GM21447 (cell line): ENCODE data around the gene LCE3D.
"Not testable (repeated sequence)": the region's sequence is repeated elsewhere in the genome, so short reads cannot be mapped to it uniquely, and the experiment has no call there.

Experiments
- ATAC-seq: cut with Tn5 transposase; IDR thresholded peaks from one replicate; pipeline ENCODE4 v1.9.1; 2021; ENCODE audit not compliant: unreplicated experiment

Gene LCE3D, protein sequence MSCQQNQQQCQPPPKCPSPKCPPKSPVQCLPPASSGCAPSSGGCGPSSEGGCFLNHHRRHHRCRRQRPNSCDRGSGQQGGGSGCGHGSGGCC

GRCh38 chr1:152580433-152580832, at the start of gene LCE3D:
Gene LCE3D (minus strand): TSS chr1:152580516. CDS start chr1:152579936, 580 bp downstream.
- ATAC-seq, result no peak

GRCh38 chr1:152626744-152627143, 46.4 kb upstream of the LCE3D start:
- no peak for ATAC-seq

DNA sequence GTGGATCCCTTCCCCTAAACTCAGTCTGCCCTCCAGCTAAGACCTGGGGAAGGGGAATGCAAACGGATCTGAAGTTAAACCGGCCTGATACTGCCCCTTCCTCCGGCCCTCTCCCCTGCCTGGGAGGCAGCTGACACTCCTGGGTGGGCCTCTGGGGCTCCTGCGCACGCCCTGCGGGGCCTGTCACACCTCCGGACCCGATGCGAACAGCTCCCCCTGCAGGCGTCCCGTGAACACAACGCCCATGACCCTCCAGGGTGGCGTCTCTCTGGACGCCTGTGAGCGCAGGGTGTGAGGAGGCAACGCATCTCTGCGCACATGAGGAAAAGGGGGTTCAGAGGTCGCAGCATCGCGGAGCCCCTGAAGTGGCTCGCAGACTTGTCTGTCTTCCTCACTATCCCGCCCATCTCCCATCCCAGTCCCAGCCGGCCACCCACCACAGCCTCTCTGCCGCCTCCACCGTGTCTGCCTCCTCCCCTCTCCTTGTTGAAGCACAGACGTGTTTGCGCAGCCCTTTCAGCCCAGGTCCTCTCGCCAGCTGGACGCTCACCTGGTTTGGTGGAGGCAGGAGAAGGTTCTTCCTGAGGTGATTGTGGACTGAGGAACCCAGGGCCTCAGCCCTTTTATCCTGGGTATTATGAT, 43.0 kb upstream of the LCE3D start:
- no peak for ATAC-seq

- ATAC-seq, result no peak
Observed at GRCh38 chr1:152622803-152623202, 42.5 kb upstream of the LCE3D start, which contains the start of gene LCE3A. Gene LCE3A (minus strand): TSS chr1:152623103. CDS start chr1:152623103, 0 bp downstream.

DNA sequence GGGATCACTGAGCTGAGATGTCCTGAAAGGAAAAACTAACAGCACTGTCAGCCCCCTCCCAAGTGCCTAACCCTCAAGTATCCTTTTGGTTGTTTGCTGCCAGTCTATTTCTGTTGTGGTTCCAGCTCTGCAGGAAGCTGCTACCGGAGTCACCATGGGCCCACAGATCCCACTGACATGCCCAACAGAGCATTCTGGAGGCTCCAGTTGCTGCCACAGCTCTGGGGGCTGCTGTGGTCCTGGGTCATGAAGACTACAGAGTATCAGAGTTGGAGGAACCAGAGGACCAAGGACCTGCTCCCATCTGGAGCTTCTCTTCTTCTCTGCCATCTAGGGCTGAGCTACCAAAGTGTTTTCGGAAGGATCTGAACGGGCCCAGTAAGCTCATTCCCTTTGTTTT, 41.7 kb upstream of the LCE3D start:
- no peak for ATAC-seq

- no peak for ATAC-seq
Observed at GRCh38 chr1:152613511-152613910, 33.2 kb upstream of the LCE3D start, which contains the start of gene LCE3B. Gene LCE3B (plus strand): TSS chr1:152613811. CDS start chr1:152613811, 0 bp downstream.

DNA sequence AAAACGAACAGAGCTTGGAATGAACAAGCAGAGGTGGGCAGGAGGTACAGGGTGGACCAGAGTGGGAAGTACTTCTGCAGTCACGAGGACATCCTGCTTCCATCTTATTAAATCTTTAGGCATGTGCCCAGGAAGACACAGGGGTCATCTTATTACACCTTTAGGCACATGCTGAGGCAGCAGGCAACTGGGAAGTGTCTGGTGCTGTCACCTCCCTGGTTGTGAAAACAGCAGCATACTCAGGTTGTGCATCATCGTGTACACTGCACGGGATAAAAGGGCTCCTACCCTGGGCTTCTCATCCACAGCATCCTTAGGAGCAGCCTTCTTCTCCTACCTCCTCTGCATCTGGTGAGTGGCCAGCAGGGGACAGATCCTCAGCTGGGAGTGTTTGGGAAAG, 19.6 kb upstream of the LCE3D start, which contains the start of gene LCE3C:
Gene LCE3C, plus strand, starts transcription at position 301 of the 400 bp plus-strand sequence. CDS start 498 bp downstream, outside the sequence.
- ATAC-seq, result no peak

DNA sequence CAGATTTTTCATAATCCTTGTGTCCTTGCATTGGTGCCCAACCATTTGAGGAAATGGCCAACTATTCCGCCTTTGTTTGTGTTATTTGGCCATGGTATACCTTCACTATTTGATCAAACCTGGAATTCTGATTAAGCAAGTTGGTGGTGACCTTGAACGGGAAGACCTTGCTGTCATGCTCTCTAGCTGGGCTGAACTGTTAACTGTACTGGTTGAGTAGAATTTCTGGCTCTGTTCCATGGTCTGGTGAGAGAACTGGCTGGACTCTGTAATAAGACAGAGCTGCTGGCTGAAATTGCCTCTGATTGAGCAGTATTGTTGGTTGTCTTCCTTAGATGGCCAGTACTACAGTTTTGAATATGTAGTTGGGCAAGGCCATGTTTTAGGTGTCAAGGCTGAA, 16.7 kb upstream of the LCE3D start:
- no peak for ATAC-seq

- no peak for ATAC-seq
Observed at GRCh38 chr1:152585586-152585985, 5.3 kb upstream of the LCE3D start.

DNA sequence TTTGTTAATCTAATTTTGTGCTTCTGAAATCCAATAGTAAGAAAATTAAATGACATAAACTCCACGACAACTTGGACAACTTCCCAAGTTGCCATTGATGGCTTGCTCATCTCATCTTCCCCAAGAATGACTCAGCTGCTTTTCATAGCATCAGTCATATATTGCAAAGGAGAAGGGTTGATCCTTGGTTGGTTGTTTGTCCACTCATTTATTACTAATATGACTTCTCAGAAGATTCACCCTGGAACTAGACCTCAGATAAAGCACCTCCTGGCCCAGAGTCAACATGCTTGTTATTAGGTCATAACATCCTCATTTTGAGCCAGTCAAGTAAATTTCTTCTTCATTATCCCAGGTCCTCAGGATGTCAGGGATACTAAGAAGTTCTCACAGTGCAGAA, 2.3 kb upstream of the LCE3D start:
- ATAC-seq, result no peak

DNA sequence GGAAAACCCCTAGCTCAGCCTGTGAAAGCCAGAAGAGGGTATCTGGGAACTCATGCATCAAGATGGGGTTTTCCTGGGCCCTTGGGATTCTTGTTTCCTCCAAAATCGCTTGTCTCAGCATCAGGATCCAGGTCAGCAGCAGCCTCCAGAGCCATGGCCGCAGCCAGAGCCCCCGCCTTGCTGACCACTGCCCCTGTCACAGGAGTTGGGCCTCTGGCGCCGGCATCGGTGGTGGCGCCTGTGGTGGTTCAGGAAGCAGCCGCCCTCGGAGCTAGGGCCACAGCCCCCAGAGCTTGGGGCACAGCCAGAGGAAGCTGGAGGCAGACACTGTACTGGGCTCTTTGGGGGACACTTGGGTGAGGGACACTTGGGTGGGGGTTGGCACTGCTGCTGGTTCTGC, 790 bp downstream of the LCE3D start:
- not testable (repeated sequence) for ATAC-seq

GRCh38 chr1:152577168-152577567, 3.1 kb downstream of the LCE3D start:
- no peak for ATAC-seq

- no peak for ATAC-seq
Observed at GRCh38 chr1:152566681-152567080, 13.6 kb downstream of the LCE3D start, which contains the start of gene LCE3E. Gene LCE3E (minus strand): TSS chr1:152566780. CDS start chr1:152566208, 572 bp downstream.

GRCh38 chr1:152565535-152566215, 14.6 kb downstream of the LCE3D start:
- ATAC-seq, result no peak

GRCh38 chr1:152565115-152565514, 15.2 kb downstream of the LCE3D start:
- no peak for ATAC-seq

DNA sequence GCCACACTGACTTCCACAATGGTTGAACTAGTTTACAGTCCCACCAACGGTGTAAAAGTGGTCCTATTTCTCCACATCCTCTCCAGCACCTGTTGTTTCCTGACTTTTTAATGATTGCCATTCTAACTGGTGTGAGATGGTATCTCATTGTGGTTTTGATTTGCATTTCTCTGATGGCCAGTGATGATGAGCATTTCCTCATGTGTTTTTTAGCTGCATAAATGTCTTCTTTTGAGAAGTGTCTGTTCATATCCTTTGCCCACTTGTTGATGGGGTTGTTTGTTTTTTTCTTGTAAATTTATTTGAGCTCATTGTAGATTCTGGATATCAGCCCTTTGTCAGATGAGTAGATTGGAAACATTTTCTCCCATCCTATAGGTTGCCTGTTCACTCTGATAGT, 32.0 kb downstream of the LCE3D start:
- not testable (repeated sequence) for ATAC-seq

GRCh38 chr1:152546704-152547103, 33.6 kb downstream of the LCE3D start:
- ATAC-seq, result no peak

DNA sequence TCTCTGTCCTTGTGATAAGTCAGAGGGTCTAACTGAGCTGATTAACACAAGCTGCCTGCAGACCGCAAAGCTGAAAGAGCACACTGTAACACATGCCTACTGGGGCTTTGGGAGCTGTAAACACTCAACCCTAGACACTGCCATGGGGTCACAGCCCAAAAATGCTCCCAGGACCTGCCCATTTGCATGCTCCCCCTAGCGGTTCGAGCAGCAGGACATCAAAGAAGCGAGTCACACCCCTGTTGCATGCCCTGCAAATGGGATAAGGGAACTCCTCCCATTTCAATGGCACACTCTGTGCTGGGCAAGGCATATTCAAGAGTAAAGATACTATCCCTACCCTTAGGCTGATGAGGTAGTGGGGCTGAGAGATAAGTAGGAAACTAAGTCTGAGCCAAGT, 36.5 kb downstream of the LCE3D start:
- no peak for ATAC-seq

GRCh38 chr1:152539901-152540300, 40.4 kb downstream of the LCE3D start:
- ATAC-seq, result no peak

- no peak for ATAC-seq
Observed at GRCh38 chr1:152537496-152537895, 42.8 kb downstream of the LCE3D start.

DNA sequence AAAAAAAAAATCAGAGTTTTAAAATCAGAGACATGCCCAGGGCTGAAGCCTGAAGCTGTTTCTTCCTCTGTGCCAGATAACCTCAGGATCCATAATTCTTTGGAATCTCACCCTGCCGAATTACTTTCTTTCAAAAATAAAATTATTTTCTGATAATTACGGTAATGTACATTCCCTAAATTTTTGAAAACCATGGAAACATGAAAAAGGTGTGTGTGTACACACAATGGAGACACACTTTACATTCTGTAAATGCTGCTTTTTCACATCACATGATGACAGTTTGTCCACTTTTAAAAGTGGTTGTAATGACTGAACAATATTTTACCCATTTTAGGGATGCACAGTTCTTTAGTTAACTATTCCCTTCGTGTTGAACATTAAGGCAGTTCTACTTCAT, 44.5 kb downstream of the LCE3D start:
- ATAC-seq, result no peak

DNA sequence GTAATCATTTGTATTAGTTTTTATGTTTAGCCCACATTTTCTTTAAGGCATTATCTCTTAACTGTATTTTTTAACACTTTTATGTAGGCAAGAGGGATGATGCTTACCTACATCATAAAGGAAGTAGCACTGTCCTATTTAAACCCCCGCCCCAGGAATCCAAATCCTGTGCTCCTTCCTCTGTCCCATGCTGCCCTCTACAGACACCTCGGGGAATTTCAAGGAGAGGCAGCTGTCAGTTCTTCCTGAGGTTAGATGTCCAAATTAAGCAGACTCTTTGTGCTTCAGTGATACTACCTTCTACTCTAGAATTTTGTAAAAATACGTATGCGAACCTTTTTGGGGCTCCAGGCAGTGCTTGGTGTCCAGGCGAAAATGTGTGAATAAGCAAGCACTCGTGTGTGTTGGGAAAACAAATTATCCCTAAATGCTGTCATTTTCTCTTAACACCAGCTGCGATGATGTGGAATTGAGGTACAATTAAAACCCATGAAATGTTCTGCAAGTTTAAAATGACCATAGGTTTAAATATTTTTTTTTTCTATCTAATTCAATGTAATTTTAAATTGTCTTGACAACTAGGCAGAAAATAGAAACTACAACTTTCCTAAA, 46.9 kb downstream of the LCE3D start:
- no peak for ATAC-seq
